Prostate gland (tissue), 2 donors: ENCODE data around the gene RGS7. TPM values are rescaled to one million over a fixed set of nuclear protein-coding genes. Genes with fewer than 3 reads are reported as not detected.

Experiments
- DNase-seq: peaks from one replicate; pipeline ENCODE4 v3.0.0-alpha.2; 2019; ENCODE audit warnings: low spot score
- H3K27ac ChIP-seq, 2 donors: fragments of 200-600 bp; sonication (generic); 2 replicates each; pipeline ENCODE4 v1.5.1; 2017 to 2019
- H3K27me3 ChIP-seq: fragments of 200-600 bp; sonication (generic); replicated peaks from 2 replicates; pipeline ENCODE4 v1.5.1; 2019; ENCODE audit not compliant: insufficient read depth
- H3K36me3 ChIP-seq, 2 donors: fragments of 200-600 bp; sonication (generic); 1 replicate in 1 of 2; 2 replicates in 1 of 2; pipeline versions ENCODE4 v1.5.1 to v1.8.1; 2017 to 2019
- H3K4me1 ChIP-seq: fragments of 200-600 bp; sonication (generic); replicated peaks from 2 replicates; pipeline ENCODE4 v1.5.1; 2019
- H3K4me3 ChIP-seq, 2 donors: fragments of 200-600 bp; sonication (generic); 2 replicates each; pipeline ENCODE4 v1.5.1; 2017 to 2019
- H3K9me3 ChIP-seq: fragments of 200-600 bp; sonication (generic); 2 replicates; pipeline ENCODE4 v1.5.1; 2017
- CTCF ChIP-seq, 4 experiments: fragments of 200-600 bp in 2 of 4; fragments of 450-650 bp in 2 of 4; sonication (generic) in 2 of 4; IDR thresholded peaks; 1 replicate in 3 of 4; 2 replicates in 1 of 4; pipeline ENCODE4 v1.5.1; 2016 to 2019; ENCODE audit warnings: antibody characterized with exemption in 4 of 4, mild to moderate bottlenecking in 2 of 4, moderate library complexity in 2 of 4
- POLR2A ChIP-seq: fragments of 450-650 bp; IDR thresholded peaks from one replicate; pipeline ENCODE4 v1.6.1; 2016; ENCODE audit warnings: antibody characterized with exemption, mild to moderate bottlenecking
- POLR2AphosphoS5 ChIP-seq: sonication (generic); formaldehyde crosslinking; IDR thresholded peaks from one replicate; pipeline ENCODE4 v1.6.1; 2017; ENCODE audit warnings: antibody characterized with exemption
- WGBS: methylation state at CpG from one replicate; pipeline ENCODE4 v1.1.5; 2018; 5-methylcytosine and 5-hydroxymethylcytosine counted together
- intact Hi-C: fragments of 100-400 bp; cut with DNase I; formaldehyde crosslinking; loops from one replicate; pipeline ENCODE4 v1.14.2; 2022
- total RNA-seq, 2 donors: library from RNA; depleted of rRNA; stranded (reverse); fragments of >200 nt; gene quantifications; one replicate each; pipeline ENCODE4 v1.1.0, GENCODE V29; 2016

Gene RGS7
- total RNA-seq, 2 donors from 2014 or later, result 0.32 to 1.3 TPM

GRCh38 chr1:240968864-240969263 is 388.1 kb downstream of the RGS7 start:
- intact Hi-C loops, result no loop called here
- Histone ChIP-seq H3K9me3 (no peaks in the 10 kb centered on the region), H3K27me3 (no peaks in the 10 kb centered on the region), H3K36me3 (no peaks in the 10 kb centered on the region), H3K4me3 (no peak overlapping the region), H3K27ac (no peak overlapping the region), H3K4me1 (no peaks in the 10 kb centered on the region)
- 60% methylated on average over 5 of the region's 5 CpGs for WGBS
- DNase-seq, result no peak
- TF ChIP-seq POLR2AphosphoS5 (no peak), POLR2A (no peak), CTCF (IDR thresholded peaks at IDR 0.05) (no peak)

- TF ChIP-seq CTCF (IDR thresholded peaks at IDR 0.05) (no peak), POLR2AphosphoS5 (no peak), POLR2A (no peak)
- no peak for DNase-seq
- Histone ChIP-seq H3K27ac (no peak overlapping the region), H3K4me3 (no peak overlapping the region), H3K27me3 (no peaks in the 10 kb centered on the region), H3K36me3 (no peaks in the 10 kb centered on the region), H3K4me1 (no peaks in the 10 kb centered on the region), H3K9me3 (no peaks in the 10 kb centered on the region)
- intact Hi-C loops, result no loop called here
- 92% methylated on average over 10 of the region's 10 CpGs for whole genome bisulfite sequencing
Observed at GRCh38 chr1:240967070-240967724, 389.8 kb downstream of the RGS7 start.

- H3K4me1 ChIP-seq, result no peaks in the 10 kb centered on the region
- no peak overlapping the region for H3K4me3 ChIP-seq
- H3K36me3 ChIP-seq, result no peaks in the 10 kb centered on the region
- no peak for DNase-seq
- peaks cover 4% of the 10 kb centered on the region for H3K27me3 ChIP-seq
- 20% methylated on average over 10 of the region's 10 CpGs for WGBS
- TF ChIP-seq POLR2AphosphoS5 (no peak), CTCF (IDR thresholded peaks at IDR 0.05) (no peak), POLR2A (no peak)
- no peak overlapping the region for H3K27ac ChIP-seq
- H3K9me3 ChIP-seq, result no peaks in the 10 kb centered on the region
- intact Hi-C loops, result no loop called here
Observed at GRCh38 chr1:240965581-240966091, 391.4 kb downstream of the RGS7 start.

GRCh38 chr1:240962086-240962485 is 394.9 kb downstream of the RGS7 start:
- Histone ChIP-seq H3K36me3 (no peaks in the 10 kb centered on the region), H3K4me1 (no peaks in the 10 kb centered on the region), H3K9me3 (no peaks in the 10 kb centered on the region), H3K27me3 (peaks cover 4% of the 10 kb centered on the region), H3K4me3 (no peak overlapping the region), H3K27ac (no peak overlapping the region)
- DNase-seq, result no peak
- intact Hi-C loops, result no loop called here
- TF ChIP-seq POLR2A, result no peak
- no peak for TF ChIP-seq CTCF (IDR thresholded peaks at IDR 0.05)
- TF ChIP-seq POLR2AphosphoS5, result no peak
- WGBS, result 92% methylated on average over 4 of the region's 4 CpGs

GRCh38 chr1:240956424-240956823 is 400.6 kb downstream of the RGS7 start:
- no peaks in the 10 kb centered on the region for H3K4me1 ChIP-seq
- H3K36me3 ChIP-seq, result no peaks in the 10 kb centered on the region
- intact Hi-C loops, result no loop called here
- peaks cover 2% of the 10 kb centered on the region for H3K27me3 ChIP-seq
- DNase-seq, result no peak
- TF ChIP-seq CTCF (IDR thresholded peaks at IDR 0.05) (no peak), POLR2A (no peak), POLR2AphosphoS5 (no peak)
- H3K4me3 ChIP-seq, result no peak overlapping the region
- H3K9me3 ChIP-seq, result no peaks in the 10 kb centered on the region
- H3K27ac ChIP-seq, result no peak overlapping the region
- 75% methylated on average over 2 of the region's 2 CpGs for WGBS
